Progenitor cell of endocrine pancreas (in vitro differentiated cells): ENCODE measurements around the gene ACVRL1. TPM values are rescaled to one million over a fixed set of nuclear protein-coding genes. Genes with fewer than 3 reads are reported as not detected.

Experiments
- DNase-seq: peaks from one replicate; pipeline ENCODE4 v3.0.0; 2021; ENCODE audit warnings: low spot score; ENCODE audit not compliant: unreplicated experiment
- H3K27ac Mint-ChIP-seq: 2 replicates; pipeline ENCODE4 v1.8.0; 2021; ENCODE audit warnings: mild to moderate bottlenecking, moderate library complexity, mixed read lengths
- H3K27me3 Mint-ChIP-seq: 2 replicates; pipeline ENCODE4 v1.8.0; 2021; ENCODE audit warnings: mixed read lengths
- H3K36me3 Mint-ChIP-seq: 2 replicates; pipeline ENCODE4 v1.8.0; 2022; ENCODE audit warnings: mixed read lengths; ENCODE audit not compliant: insufficient read depth
- H3K4me1 Mint-ChIP-seq: 2 replicates; pipeline ENCODE4 v1.8.0; 2021; ENCODE audit warnings: low read depth, mixed read lengths
- H3K4me3 Mint-ChIP-seq: 2 replicates; pipeline ENCODE4 v1.8.0; 2021; ENCODE audit warnings: low read depth, mild to moderate bottlenecking, moderate library complexity, mixed read lengths
- H3K9me3 Mint-ChIP-seq: 2 replicates; pipeline ENCODE4 v1.8.0; 2021; ENCODE audit warnings: low read depth, mixed read lengths
- total RNA-seq: library from RNA; stranded (reverse); gene quantifications from 2 replicates; pipeline ENCODE4 v1.2.1, GENCODE V29; 2021
- TF ChIP-seq, protein P1 (sequence below): fragments of 200-600 bp; sonication (generic); IDR thresholded peaks from one replicate; pipeline ENCODE4 v1.5.0; 2021; ENCODE audit warnings: antibody characterized with exemption, mild to moderate bottlenecking; ENCODE audit not compliant: unreplicated experiment

ACVRL1 gene
- total RNA-seq, 1 donor from 2014 or later, result not detected

GRCh38 chr12:51896236-51896635 lies 11.1 kb upstream of the ACVRL1 start:
- peaks cover 4% of the 10 kb centered on the region for H3K4me1 Mint-ChIP-seq
- H3K4me3 Mint-ChIP-seq, result no peak overlapping the region
- no peak overlapping the region for H3K27ac Mint-ChIP-seq
- H3K27me3 Mint-ChIP-seq, result peaks cover 14% of the 10 kb centered on the region
- DNase-seq, result no peak
- H3K36me3 Mint-ChIP-seq, result no peaks in the 10 kb centered on the region
- TF ChIP-seq, protein P1, sequence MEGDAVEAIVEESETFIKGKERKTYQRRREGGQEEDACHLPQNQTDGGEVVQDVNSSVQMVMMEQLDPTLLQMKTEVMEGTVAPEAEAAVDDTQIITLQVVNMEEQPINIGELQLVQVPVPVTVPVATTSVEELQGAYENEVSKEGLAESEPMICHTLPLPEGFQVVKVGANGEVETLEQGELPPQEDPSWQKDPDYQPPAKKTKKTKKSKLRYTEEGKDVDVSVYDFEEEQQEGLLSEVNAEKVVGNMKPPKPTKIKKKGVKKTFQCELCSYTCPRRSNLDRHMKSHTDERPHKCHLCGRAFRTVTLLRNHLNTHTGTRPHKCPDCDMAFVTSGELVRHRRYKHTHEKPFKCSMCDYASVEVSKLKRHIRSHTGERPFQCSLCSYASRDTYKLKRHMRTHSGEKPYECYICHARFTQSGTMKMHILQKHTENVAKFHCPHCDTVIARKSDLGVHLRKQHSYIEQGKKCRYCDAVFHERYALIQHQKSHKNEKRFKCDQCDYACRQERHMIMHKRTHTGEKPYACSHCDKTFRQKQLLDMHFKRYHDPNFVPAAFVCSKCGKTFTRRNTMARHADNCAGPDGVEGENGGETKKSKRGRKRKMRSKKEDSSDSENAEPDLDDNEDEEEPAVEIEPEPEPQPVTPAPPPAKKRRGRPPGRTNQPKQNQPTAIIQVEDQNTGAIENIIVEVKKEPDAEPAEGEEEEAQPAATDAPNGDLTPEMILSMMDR, result no peak
- no peaks in the 10 kb centered on the region for H3K9me3 Mint-ChIP-seq

DNA sequence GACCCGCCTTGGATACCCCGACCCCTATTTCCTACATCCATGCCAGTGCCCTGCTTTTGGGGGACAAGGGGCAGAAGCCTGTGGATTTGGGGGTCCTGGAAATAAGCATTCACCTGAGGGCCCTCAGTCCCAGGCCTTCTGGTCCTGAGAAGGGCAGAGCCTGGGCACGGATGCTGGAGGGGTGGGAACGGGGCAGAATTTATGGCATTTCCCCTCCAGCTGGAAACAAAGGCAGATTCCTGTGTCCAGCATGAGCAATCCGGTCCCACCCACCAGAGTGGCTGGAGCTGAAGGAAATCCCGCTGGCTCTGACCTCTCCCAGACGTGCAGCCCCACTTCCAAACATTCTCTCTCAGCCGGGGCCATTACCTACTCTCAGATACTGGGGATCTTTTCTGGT lies 10.1 kb upstream of the ACVRL1 start:
- DNase-seq, result no peak
- Mint-ChIP-seq H3K27ac (no peak overlapping the region), H3K9me3 (no peaks in the 10 kb centered on the region), H3K4me1 (no peaks in the 10 kb centered on the region), H3K36me3 (no peaks in the 10 kb centered on the region), H3K4me3 (no peak overlapping the region), H3K27me3 (peaks cover 16% of the 10 kb centered on the region)
- TF ChIP-seq, protein P1, result no peak

DNA sequence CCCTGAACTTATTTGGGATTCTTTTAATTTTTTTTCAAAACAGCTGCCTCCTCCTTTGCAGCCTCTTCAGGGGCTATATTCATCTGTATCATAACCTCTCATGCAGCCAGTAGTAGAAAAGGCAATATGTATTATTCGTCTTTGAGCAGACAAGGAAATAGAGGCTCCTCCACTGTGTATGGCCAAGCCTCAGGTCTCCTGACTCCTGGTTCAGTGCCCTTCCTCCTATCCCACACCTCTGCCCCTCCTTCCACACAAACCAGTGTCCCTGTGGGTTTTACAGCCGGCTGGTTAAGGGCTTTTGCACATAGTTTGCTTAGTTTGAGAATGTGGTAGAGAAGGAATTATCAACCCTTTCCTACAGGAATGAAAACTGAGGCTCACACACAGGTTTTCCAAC lies 8.8 kb upstream of the ACVRL1 start:
- H3K9me3 Mint-ChIP-seq, result no peaks in the 10 kb centered on the region
- H3K27ac Mint-ChIP-seq, result no peak overlapping the region
- no peaks in the 10 kb centered on the region for H3K36me3 Mint-ChIP-seq
- no peaks in the 10 kb centered on the region for H3K4me1 Mint-ChIP-seq
- peaks cover 16% of the 10 kb centered on the region for H3K27me3 Mint-ChIP-seq
- TF ChIP-seq, protein P1, result no peak
- no peak for DNase-seq
- H3K4me3 Mint-ChIP-seq, result no peak overlapping the region

DNA sequence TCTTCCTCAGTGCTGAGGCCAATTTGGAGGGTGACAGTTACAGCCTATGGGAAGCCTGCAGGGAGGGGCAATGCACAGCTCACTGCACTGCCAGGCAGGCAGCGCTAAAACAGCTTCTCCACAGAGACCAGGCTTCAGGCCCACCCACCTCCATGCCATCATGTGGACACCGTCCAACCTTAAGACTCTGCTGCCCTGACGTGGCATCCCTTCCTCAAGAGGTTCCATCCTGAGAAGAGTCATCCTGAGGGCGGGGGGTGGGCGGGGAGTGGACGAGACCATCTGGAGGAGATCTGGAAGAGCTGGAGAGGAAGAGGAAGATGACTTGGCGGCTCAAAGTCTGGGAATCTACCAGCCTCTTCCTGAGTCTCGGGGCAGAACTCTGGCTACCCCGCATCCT lies 8.4 kb upstream of the ACVRL1 start:
- H3K27ac Mint-ChIP-seq, result no peak overlapping the region
- DNase-seq, result no peak
- peaks cover 1% of the 10 kb centered on the region for H3K4me1 Mint-ChIP-seq
- peaks cover 19% of the 10 kb centered on the region for H3K27me3 Mint-ChIP-seq
- H3K4me3 Mint-ChIP-seq, result no peak overlapping the region
- TF ChIP-seq, protein P1, result no peak
- H3K9me3 Mint-ChIP-seq, result no peaks in the 10 kb centered on the region
- H3K36me3 Mint-ChIP-seq, result no peaks in the 10 kb centered on the region

DNA sequence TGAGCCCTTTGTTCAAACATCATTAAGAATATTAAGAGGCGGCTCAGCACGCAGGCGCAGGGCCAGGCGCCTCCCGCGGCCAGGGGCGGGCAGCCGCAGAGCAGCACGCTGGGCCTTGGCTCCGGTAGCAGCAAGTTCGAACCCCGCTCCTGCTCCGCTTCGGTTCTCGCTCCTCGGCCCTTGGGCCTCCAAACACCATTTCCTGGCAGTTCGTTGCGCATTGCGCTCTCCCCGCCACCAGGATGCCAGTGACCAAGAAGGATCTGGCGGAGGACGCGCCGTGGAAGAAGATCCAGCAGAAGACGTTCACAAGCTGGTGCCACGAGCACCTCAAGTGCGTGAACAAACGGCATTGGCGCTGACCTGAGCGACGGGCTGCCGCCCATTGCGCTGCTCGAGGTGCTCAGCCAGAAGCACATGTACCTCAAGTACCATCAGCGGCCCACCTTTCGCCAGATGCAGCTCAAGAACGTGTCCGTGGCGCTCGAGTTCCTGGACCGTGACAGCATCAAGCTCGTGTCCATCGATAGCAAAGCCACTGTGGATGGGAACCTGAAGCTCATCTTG lies 6.9 kb upstream of the ACVRL1 start:
- Mint-ChIP-seq H3K4me1 (peaks cover 2% of the 10 kb centered on the region), H3K27ac (no peak overlapping the region), H3K36me3 (no peaks in the 10 kb centered on the region), H3K4me3 (no peak overlapping the region), H3K27me3 (peaks cover 19% of the 10 kb centered on the region), H3K9me3 (no peaks in the 10 kb centered on the region)
- no peak for DNase-seq
- TF ChIP-seq, protein P1, result no peak
